ENCODE results near the gene PRKCE.

The PRKCE gene

DNA sequence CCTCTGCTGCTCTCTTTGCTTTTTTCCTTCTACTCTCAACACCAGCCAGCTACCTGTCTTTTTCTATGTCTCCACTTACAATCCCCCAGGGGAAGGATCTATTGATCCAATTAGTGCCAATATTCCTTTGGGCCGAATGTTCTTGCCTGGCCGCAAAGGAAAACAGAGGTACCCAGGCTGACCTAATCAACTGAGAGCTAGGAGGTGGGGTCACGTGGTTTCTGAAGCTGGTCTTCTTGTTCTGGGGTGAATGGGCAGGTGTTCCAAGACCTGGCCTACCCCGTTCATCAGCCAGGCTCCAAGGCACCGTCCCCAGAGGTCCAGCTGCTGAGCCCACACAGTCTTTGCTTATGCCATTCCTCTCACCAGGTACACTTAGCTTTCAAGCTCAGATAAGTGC, 580.2 kb downstream of the PRKCE start:
- DNase-seq = no peak
- TF ChIP-seq, protein P1, sequence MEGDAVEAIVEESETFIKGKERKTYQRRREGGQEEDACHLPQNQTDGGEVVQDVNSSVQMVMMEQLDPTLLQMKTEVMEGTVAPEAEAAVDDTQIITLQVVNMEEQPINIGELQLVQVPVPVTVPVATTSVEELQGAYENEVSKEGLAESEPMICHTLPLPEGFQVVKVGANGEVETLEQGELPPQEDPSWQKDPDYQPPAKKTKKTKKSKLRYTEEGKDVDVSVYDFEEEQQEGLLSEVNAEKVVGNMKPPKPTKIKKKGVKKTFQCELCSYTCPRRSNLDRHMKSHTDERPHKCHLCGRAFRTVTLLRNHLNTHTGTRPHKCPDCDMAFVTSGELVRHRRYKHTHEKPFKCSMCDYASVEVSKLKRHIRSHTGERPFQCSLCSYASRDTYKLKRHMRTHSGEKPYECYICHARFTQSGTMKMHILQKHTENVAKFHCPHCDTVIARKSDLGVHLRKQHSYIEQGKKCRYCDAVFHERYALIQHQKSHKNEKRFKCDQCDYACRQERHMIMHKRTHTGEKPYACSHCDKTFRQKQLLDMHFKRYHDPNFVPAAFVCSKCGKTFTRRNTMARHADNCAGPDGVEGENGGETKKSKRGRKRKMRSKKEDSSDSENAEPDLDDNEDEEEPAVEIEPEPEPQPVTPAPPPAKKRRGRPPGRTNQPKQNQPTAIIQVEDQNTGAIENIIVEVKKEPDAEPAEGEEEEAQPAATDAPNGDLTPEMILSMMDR (IDR thresholded peaks at IDR 0.05) = no peak
- Histone ChIP-seq H3K4me3 (no peak overlapping the region), H3K9me3 (no peaks in the 10 kb centered on the region), H3K27me3 (no peaks in the 10 kb centered on the region), H3K27ac (no peak overlapping the region), H3K4me1 (peaks cover 0 to 18% (median 6%) of the 10 kb centered on the region in 4 donors), H3K36me3 (no peaks in the 10 kb centered on the region)
- intact Hi-C loops (cut with DNase I; ENCODE audit: low total_unique reads) = loop anchor here (5.0 to 10.0 kb wide), 2 partner anchors 63 to 131 kb away; partner anchors contain the start of gene EPAS1

DNA sequence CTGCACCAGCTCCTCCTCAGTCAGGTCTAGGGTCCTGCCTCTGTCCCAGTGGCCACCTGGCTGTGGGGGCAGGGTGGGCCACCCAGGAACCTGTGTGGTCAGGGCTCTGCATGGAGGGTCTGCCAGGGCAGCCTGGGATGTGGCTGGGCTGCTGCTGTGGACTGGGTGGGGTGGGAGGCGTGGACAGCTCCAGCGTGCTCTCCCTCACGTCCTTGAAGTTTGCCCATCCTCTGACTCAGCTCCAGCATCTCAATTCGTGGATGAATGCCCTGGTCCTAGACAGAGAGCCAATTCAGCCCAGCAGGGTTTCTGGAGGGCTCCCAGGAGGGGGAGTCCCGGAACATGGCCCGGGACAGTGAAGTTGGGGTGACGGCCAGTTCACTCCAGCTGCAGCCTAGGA, 581.4 kb downstream of the PRKCE start:
- Histone ChIP-seq H3K9me3 (no peaks in the 10 kb centered on the region), H3K27me3 (no peaks in the 10 kb centered on the region), H3K4me3 (no peak overlapping the region), H3K4me1 (peaks cover 0 to 18% (median 6%) of the 10 kb centered on the region in 4 donors), H3K27ac (no peak overlapping the region), H3K36me3 (no peaks in the 10 kb centered on the region)
- intact Hi-C loops (cut with DNase I; ENCODE audit: low total_unique reads) = loop anchor here (5.0 to 10.0 kb wide), 2 partner anchors 62 to 129 kb away; partner anchors contain the start of gene EPAS1
- TF ChIP-seq, protein P1 (IDR thresholded peaks at IDR 0.05) = no peak
- DNase-seq = no peak

DNA sequence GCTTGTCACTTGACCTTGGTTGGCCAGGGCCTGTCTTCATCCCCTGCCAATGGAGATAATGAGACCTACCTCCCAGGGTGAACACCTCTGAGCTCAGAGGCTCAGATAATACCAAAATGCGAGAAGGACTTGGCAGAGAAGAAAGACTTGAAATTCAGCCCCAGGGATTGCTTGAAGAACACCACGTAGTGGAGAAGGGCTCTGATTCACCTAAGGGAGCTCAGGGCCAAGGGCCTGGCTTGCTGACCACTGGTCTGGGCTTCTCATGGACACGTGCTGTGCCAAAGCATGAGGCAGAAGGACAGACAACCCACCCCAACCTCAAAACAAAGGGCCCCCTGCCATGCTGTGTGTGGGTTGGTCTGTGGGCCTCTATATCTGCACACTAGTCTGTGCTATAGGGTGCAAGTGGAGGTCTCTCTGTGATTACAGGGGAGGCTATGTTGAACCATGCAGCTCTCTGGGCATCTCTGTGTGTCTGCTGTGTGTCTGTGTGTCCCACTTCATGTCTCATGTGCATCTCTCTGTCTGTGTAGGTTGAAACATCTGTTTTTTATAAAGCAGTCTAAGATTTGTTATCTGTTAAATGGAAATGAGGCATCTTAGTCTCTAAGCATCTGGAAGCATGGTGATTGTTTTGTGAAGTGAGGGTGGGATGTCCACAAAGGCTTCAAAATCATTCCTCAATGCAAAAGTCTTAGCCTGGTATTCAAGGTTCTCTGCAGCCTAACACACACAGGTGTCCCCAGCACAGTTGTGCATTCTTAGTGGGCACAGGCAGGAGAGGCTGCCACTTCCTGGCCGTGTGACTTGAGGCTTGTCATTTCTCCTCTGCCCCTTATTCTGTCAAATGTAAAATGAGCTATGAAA, 584.8 kb downstream of the PRKCE start:
- Histone ChIP-seq H3K27me3 (no peaks in the 10 kb centered on the region), H3K36me3 (no peaks in the 10 kb centered on the region), H3K27ac (no peak overlapping the region), H3K4me1 (no peaks in the 10 kb centered on the region), H3K4me3 (no peak overlapping the region), H3K9me3 (no peaks in the 10 kb centered on the region)
- TF ChIP-seq, protein P1 (IDR thresholded peaks at IDR 0.05) = no peak
- DNase-seq = no peak
- intact Hi-C loops (cut with DNase I; ENCODE audit: low total_unique reads) = loop anchor here (10.0 kb wide), 1 partner anchor 59 kb away; the partner anchor contains the start of gene EPAS1

DNA sequence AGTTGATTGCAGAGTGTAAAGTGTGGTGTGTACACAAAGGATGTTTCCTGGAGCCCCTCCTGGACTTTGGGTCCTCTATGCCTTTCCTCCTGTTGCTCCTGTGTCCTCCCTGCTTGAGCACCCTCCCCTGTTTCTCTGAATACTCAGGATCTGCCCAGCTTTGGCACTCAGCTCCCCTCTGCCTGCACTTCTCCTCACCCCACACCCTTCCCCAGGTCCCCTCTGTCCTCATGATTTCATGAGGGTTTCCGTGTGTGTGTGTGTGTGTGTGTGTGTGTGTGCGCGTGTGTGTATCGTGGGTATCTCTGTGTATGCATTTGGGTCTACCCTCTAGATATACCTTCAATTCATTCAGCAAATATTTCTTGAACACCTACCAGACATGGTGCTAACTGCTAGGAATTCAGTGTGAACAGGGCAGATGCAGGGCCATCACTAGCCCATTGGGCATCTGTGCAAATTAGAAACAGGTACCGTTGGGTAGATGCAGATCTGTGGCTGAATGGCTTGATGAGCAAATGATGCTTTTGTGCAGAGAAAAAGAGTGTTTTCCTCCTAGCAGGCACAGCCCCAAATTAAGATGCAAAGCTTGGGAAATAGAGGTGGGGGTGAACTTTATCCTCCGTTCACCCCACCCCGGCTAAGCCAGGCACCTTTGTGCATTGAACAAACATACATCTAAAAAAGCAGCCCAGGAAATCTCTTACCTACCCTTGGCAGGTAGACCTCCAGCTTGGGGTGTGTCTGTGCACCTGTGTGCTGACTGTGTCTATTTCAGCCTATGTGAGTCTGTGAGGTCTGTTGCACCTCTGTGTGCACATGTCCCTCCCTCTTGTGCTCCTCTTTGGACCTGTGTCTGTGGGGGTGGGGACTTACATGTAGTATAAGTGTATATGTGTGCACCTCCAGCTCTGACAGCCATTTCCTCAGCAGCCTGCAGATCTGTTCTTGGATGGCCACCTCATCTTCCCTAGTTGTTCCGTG, 585.7 kb downstream of the PRKCE start:
- Histone ChIP-seq H3K4me1 (no peaks in the 10 kb centered on the region), H3K9me3 (no peaks in the 10 kb centered on the region), H3K27me3 (no peaks in the 10 kb centered on the region), H3K4me3 (no peak overlapping the region), H3K27ac (no peak overlapping the region), H3K36me3 (no peaks in the 10 kb centered on the region)
- intact Hi-C loops (cut with DNase I; ENCODE audit: low total_unique reads) = loop anchor here (10.0 kb wide), 1 partner anchor 58 kb away; the partner anchor contains the start of gene EPAS1
- TF ChIP-seq, protein P1 (IDR thresholded peaks at IDR 0.05) = no peak
- no peak for DNase-seq
